Peyer's patch (tissue), 4 donors: Measurements from ENCODE around the gene LRRC3C.

ENCODE experiments used
- CTCF ChIP-seq, 6 experiments: fragments of 450-650 bp in 4 of 6; fragments of 200-600 bp in 2 of 6; sonication (generic) in 1 of 6; IDR thresholded peaks; one replicate each; pipeline ENCODE4 v1.5.1; 2017 to 2019; ENCODE audit warnings: antibody characterized with exemption in 6 of 6, mild to moderate bottlenecking in 3 of 6, moderate library complexity in 1 of 6
- POLR2A ChIP-seq, 2 donors: fragments of 450-650 bp; IDR thresholded peaks; one replicate each; pipeline ENCODE4 v1.5.1; 2017; ENCODE audit warnings: antibody characterized with exemption in 2 of 2, mild to moderate bottlenecking in 2 of 2, moderate library complexity in 2 of 2

GRCh38 chr17:39935909-39936308 is 8.4 kb downstream of the LRRC3C start:
- TF ChIP-seq CTCF (IDR thresholded peaks at IDR 0.05), result no peak
- no peak for TF ChIP-seq POLR2A (IDR thresholded peaks at IDR 0.05)
